NCI-H1417 (cell line): ENCODE measurements around the gene CAMLG.
"Not testable (repeated sequence)": the region's sequence is repeated elsewhere in the genome, so short reads cannot be mapped to it uniquely, and the experiment has no call there.

Experiments used
- DNase-seq, 3 experiments: peaks; one replicate each; lab custom pipeline; 2025; lab: John Stamatoyannopoulos, UW

Gene CAMLG

GRCh38 chr5:134738133-134738962 lies at the start of gene CAMLG:
CAMLG (plus strand) TSS chr5:134738548; CDS start chr5:134738621, 73 bp downstream.
- DNase-seq, result peak; percentile 92 to 96 (median 96)

DNA sequence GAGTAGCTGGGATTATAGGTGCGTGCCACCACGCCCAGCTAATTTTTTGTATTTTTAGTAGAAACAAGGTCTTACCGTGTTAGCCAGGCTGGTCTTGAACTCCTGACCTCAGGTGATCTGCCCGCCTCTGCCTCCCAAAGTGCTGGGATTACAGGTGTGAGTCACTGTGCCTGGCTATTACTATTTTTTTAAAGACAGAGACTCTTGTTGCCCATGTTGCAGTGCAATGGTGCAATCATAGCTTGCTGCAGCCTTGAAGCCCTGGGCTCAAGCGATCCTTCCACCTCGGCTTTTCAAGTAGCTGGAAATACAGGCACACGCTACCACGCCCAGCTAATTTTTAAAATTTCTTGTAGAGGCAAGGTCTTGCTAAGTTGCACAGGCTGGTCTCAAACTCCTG lies 48.2 kb upstream of the CAMLG start:
- DNase-seq, result not testable (repeated sequence)

GRCh38 chr5:134692722-134693121 lies 45.6 kb upstream of the CAMLG start:
- DNase-seq, result no peak

GRCh38 chr5:134708301-134708700 lies 30.0 kb upstream of the CAMLG start:
- DNase-seq, result no peak

DNA sequence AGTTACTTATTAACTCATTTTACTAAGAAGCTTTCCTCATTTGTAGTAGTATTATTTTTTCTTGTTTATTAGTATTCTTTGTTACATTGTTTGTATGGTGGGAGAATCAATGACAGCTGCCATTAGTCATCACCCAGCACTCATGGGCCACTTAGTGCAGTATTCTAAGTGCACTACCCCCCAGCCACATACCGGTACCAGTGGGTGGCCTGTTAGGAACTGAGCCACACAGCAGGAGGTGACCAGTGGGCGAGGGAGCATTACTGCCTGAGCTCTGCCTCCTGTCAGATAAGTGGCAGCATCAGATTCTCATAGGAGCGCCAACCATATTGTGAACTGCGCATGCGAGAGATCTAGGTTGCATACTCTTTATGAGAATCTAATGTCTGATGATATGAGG lies 24.2 kb upstream of the CAMLG start:
- DNase-seq, result no peak

- no peak for DNase-seq
Measured at GRCh38 chr5:134714541-134714940, 23.8 kb upstream of the CAMLG start.

DNA sequence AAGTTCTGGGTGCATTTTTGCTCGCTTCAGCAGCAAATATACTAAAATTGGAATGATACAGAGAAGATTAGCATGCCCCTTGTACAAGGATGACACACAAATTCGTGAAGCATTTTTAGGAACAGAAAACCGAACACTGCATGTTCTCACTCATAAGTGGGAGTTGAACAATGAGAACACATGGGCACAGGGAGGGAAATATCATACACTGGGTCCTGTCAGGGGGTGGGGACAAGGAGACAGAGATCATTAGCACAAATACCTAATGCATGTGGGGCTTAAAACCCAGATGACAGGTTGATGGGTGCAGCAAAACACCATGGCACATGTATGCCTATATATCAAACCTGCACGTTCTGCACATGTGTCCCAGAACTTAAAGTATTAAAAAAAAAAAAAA lies 22.9 kb upstream of the CAMLG start:
- DNase-seq, result not testable (repeated sequence)

GRCh38 chr5:134724872-134725271 lies 13.5 kb upstream of the CAMLG start:
- DNase-seq, result no peak

DNA sequence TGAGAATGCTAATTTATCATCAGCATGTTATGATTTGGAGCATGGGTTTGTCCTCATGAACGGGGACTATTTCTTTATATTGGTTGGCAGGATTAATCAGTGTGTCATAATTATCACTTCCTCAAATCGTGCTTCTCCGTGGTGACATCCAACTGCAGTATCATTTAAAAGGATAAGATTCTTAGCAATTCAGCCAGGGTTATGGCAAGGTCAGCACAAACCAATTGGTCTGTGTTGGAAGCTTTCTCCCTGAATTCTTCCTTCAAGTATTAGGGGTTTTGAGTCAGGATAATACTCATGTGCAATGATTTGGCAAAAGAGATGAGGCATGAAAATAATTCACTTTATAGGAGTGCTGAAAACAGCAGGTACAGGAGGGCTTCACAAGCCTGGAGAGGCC lies 5.5 kb upstream of the CAMLG start:
- no peak for DNase-seq

GRCh38 chr5:134735243-134735642 lies 3.1 kb upstream of the CAMLG start:
- no peak for DNase-seq

GRCh38 chr5:134736173-134736812 lies 2.1 kb upstream of the CAMLG start:
- DNase-seq, result no peak

DNA sequence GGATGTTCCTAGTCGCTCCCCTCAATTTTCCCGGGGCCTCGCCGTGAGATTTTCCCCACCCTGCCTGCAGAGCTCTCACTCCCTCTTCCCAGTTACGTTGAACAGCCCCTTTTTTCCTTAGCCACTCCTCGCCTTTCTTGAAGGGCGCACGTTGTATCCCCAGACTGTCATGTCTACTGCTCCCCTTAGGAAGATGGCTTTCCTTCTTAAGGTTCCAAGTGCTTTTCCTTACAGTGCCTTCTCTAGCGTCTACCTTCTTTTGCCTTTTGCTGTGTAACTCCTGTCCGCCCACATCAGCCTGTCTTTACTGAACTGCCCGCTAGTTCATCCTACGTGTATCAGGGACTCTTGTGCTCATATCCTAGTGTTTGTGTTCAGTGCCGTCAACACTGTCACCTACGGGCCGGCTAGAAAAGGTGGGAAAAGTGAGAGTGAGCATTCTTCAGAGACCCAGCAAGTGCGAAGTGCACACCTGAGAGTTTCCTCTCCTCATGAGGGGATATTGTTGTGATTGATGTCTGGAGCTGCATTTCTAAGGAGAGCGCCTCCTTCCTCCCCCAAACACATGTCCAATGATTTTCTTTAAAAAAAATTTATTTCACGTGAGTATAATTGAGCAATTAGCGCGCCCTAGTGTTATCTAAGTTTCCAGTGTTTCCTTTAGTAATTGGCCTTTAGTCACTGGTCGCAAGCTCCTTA lies 764 bp downstream of the CAMLG start:
- DNase-seq, result peak; percentile 17 to 68 (median 37)

DNA sequence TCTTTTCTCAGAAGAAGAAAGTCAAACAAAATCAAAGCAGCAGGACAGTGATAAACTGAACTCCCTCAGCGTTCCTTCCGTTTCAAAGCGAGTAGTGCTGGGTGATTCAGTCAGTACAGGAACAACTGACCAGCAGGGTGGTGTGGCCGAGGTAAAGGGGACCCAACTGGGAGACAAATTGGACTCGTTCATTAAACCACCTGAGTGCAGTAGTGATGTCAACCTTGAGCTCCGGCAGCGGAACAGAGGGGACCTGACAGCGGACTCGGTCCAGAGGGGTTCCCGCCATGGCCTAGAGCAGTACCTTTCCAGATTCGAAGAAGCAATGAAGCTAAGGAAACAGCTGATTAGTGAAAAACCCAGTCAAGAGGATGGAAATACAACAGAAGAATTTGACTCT lies 2.7 kb downstream of the CAMLG start:
- DNase-seq, result no peak

DNA sequence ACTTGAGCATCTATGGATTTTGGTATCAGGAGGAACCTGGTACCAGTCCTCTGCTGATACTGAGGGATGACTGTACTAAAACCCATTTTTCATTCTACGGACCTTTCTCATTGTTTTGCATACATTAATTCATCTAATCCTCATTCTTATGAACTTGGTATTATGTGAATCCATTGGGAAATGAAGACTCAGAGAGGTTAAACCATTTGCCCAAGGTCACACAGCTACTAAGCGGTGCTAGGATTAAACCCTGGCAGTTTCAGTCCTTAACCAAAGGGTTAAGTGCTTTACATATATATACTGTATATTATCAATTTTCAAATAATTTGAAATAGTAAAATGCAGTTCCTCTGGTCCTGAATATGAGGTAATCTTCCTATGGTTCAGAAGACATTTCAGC lies 3.8 kb downstream of the CAMLG start:
- DNase-seq, result no peak

GRCh38 chr5:134749415-134749814 lies 11.1 kb downstream of the CAMLG start:
- no peak for DNase-seq

- DNase-seq, result no peak
Measured at GRCh38 chr5:134758176-134758503, 19.8 kb downstream of the CAMLG start.

DNA sequence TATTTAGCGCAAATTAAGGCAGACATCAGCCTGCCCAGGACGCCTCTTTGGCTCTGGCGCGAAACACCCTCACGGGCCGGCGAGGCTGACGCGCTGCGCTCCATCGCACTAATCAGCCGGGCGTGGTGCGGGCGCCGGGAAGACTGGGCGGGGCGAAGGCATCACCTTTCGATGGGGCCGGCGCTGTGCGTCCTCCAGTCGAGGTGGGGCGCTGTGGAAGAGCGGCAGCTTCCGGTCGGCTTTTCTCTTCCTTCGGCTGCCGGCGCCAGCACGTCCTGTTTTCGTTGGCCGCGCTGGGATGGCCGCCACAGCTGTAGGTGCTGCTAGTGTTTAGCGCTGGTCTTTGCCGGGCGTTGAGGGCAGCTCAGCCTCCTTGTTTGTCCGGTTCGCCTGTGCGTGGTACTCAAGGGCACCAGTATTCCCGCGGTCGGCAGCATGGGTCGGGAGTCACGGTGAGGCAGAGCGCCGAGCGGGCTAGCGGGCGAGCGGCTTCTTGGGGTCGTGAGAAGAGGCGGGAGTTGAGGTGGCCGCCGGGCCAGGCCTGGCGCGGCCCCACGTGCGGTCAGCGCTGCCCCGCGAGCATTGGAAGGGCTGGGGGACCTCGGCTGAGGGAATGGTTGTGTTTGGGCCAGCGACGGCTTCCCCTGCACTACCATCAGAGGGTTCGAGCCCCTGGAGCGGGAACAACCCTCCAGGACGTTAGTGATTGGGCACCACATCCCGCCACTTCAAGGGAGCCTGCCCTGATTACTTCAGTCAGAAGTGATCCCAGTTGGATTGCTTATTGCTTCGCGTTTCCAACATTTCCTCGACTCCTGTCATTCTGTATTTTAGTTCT lies 20.4 kb downstream of the CAMLG start, which contains the start of gene DDX46:
Gene DDX46, plus strand, starts transcription at position 276 of the 838 bp plus-strand sequence. Its CDS starts 160 bp downstream, at position 436.
- peak; percentile 82 to 93 (median 92) for DNase-seq

- not testable (repeated sequence) for DNase-seq
Measured at GRCh38 chr5:134767528-134768291, 29.4 kb downstream of the CAMLG start.

- no peak for DNase-seq
Measured at GRCh38 chr5:134769206-134769605, 30.9 kb downstream of the CAMLG start.

GRCh38 chr5:134772461-134773125 lies 34.2 kb downstream of the CAMLG start:
- no peak for DNase-seq

- no peak for DNase-seq
Measured at GRCh38 chr5:134777366-134777765, 39.0 kb downstream of the CAMLG start.
